Stimulated activated CD4-positive, alpha-beta T cell treated with anti-CD3 and anti-CD28 coated beads, Interleukin-4, amount 100 ng/mL, for 48 hours (primary cell): ENCODE data around the gene RPS21.
"Not testable (repeated sequence)": the region's sequence is repeated elsewhere in the genome, so short reads cannot be mapped to it uniquely, and the experiment has no call there.

Source experiments
- DNase-seq, 2 donors: peaks; one replicate each; pipeline ENCODE4 v3.0.0-alpha.2; 2020; ENCODE audit warnings: low read depth in 2 of 2

RPS21 gene

DNA sequence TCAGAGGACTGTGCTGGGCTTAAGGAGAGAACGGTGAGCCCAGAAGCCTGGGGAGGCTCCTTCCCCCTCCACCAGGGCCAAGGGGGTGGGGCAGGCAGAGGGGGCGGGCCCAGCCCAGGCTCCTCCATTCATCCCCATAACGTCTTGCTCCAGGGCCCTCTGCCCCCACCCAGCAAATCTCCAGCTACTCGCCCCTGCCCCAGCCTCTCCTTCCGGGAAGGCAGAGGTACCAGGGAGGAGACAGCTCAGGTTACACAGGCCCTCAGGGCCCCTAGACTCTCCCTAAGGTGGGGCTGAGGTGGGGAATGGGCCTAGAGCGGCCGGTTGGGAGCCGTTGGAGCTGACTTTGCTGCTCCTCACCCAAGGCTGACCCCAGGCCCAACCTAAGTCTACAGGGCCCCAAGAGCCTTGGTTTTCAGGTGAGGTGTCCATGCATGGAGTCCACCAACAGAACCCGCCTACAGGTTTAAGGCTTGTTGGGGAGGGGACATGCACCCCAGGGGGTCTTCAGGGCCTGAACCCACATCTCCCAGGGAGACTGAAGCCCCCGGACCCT lies 21.0 kb upstream of the RPS21 start:
- no peak for DNase-seq

DNA sequence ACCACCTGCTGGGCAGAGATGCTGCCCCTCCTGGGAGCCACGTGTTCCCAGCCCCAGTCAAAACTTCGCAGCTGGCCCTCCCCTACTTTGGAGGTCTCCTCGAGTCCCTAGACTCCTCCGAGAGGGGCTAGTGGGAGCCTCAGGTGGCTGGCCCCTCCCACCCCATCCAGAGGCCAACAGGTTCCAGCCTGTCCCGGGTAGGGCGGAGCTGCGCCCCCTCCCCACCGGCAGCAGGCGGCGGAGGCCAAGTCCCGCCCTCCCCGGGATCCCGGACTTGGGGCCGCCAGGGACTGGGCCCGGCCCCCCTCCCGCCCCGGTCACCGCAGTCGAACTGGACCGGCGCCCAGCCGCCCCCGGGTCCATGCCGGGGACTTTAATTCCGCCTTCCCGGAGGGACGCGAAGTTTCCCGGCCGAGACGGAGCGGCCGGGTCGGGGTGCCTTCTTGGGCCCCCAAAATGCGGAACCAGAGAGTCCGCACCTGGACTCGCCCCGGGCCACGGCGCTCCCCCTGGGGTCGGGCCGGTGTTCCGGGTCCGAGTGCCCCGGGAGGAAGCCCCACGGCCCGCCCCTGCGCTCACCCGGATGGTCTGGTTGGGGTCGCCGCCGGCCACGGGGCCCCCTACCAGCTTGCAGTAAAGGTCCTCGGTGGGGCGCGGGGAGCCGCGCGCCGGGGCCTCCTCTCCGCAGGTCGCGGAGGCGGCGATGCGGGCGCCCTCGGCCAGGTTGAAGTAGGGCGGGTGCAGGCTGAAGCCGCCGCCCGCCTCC lies 20.4 kb upstream of the RPS21 start:
- DNase-seq, result no peak

DNA sequence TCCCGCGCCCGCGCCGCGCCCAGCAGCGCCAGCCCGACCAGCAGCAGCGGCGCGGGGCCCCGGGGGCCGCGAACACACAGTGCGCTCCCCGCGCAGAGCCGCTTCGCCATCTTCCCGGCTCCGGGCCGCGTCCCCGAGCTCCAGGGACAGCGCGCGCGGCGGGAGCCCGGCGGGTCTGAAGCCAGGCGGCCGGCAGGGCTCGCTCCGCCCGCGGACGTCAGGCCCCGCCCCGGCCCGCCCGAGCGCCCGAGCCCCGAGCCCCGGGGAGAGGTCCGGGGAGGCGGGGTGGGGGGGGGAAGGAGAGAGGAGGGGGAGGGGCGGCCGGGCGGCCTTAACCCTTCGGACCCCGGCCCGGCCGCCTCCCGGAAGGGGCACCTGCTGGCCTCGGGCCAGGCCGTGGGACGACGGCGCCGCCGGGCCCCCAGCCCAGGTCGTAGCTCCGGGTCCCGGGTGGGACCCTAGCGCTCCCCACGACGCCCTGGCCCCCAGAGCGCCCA lies 19.7 kb upstream of the RPS21 start, which contains the start of gene LAMA5:
LAMA5 (minus strand) TSS at position 177 of the 497 bp plus-strand sequence; CDS start at position 110, 67 bp downstream.
- no peak for DNase-seq

DNA sequence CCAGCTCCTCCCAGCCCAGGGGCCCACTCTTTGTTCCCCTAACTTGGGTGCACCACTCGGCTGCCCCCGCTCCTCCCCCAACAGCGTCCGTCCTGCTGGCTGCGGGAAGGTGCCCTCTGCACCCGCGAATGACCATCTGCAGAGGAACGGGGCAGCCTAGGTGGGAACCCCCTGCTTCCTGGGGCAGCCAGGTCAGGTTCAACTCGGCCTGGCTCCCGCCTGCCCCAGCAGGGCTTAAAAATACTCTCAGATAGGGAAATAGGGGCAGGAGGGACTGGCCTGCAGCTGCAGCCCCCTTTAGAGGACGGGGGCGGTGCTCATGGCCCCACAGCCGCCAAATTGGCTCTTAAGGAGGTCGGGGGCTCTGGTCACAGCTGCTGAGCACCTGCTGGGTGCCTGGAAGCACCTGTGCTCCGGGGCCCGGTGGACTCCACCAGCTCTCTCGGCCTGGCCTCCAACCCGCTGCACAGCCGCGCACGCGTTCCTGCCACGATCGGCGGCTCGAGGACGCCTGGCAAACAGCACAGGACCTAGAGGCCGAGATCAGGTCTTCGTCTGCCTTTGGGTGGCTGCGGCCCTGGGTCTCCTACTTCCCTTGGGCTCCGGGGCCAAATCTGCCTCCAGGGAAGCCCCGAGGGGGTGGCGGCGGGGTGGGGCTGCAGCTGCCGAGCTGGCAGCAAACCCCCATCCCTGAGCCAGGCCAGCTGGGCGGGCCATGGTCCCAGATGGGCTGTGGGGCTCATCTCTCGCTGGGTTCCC lies 19.1 kb upstream of the RPS21 start:
- no peak for DNase-seq

DNA sequence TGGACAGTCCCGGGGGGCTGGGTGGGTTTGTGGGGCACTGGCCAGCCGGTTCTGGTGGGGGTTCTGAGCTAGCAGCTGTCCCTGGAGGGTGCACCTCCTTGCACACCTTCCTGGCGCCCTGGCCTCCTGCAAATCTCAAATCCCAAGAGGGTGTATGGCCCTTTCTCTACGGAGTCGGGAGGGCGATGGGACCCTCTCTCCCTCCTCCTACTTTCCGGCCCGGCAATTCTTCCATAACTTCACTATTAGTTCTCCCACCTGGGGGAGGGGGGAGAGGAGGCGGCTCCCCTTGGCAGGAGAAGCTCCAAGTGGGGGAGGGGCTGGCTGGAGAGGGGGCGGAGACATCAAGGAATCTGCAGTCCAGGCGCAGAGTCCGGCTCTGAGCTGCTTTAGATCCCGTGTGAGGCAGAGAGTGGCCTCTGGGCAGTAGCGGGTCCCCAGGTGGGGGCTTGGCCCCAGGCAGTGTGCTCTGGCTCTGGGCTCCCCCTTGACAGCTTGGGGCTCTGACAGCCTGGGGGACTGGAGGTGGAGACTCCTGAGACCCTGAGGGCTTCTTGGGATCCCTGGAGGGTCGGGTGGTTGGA lies 18.4 kb upstream of the RPS21 start:
- no peak for DNase-seq

DNA sequence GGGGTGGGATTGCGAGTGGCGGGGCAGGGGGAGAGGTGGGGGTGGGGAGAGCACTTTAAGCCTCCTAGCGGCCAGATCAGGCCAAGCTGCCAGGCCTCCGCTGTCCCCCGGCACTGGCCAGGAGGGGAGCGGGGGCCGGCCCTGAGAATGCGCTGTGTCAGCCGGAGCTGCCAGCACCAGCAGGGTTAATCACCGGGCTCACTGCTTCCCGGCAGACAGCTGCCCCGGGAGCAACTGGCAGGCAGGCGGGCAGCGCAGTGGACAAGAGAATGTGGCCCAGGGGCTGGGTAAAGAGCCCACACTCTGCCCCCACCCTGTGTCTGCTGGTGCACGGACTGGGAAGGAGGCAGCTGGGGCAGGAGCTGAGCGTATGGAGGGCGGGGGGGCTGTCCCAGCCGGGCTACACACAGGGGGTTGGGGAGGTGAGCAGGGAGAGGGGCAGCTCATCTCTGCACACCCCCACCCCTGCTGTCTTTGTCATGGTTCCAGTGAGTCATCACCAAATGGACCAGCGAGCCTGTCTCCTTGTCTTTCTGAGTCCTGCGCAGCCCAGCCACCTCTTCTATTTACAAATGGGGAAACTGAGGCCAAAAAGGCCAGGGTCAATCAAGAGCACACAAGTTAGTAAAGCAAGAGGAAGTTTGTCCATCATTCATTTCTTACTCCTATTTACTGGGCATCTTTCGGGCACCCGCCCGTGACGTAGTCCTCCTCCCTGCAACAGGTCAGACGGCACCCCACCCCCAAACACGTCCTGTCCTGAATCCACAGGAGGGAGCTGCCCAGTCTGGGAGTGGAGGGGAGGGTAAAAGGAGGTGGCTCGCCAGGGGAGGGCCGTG lies 17.7 kb upstream of the RPS21 start:
- no peak for DNase-seq

DNA sequence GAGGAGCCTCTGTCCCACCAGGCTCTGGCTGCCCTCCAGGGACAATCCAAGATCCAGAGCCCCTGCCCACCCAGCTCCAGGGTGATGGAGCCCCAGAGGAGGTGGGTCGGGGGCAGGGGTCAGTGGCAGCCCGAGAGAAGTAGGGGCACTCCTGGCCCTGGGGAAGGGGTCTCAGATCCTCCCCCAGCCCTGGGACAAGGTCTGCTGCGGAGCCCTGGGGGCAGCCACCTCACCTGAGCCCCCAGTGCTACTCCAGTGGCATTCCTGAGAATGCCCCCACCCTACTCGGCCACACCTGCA lies 17.1 kb upstream of the RPS21 start:
- DNase-seq, result no peak

DNA sequence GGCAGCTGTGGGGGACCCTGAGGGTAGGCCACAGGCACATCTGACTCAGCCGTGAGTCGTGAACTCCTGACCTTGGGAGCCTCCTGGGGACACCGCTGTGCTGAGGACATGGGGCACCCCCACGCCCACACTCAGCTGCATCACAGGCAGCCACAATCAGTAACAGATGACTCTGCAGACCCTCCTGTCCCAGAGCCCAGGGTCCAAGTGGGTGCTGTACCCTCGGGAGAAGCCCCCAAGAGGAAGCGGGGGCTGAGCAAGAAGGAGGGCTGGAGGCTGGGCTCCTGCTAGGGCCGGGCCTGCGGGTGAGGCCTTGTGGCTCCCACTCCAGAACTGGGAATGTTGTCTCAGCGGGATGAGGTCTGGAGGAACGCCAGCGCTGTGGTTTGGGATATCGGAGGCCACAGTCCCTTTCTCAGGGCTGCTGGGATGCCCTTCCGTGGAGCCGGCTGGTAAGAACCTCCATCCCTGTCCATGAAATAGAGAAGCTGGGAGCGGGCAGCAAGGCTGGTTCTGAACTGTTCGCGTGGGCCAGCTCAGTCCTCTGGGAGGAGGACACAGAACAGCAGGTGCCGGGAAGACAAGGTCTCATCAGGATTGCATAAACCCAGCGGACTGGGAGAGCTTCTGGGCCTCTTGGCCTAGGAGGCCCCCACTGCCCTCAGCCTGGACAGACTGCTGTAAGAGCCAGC lies 16.6 kb upstream of the RPS21 start:
- DNase-seq, result peak in 1 of 2 donors; percentile 48

DNA sequence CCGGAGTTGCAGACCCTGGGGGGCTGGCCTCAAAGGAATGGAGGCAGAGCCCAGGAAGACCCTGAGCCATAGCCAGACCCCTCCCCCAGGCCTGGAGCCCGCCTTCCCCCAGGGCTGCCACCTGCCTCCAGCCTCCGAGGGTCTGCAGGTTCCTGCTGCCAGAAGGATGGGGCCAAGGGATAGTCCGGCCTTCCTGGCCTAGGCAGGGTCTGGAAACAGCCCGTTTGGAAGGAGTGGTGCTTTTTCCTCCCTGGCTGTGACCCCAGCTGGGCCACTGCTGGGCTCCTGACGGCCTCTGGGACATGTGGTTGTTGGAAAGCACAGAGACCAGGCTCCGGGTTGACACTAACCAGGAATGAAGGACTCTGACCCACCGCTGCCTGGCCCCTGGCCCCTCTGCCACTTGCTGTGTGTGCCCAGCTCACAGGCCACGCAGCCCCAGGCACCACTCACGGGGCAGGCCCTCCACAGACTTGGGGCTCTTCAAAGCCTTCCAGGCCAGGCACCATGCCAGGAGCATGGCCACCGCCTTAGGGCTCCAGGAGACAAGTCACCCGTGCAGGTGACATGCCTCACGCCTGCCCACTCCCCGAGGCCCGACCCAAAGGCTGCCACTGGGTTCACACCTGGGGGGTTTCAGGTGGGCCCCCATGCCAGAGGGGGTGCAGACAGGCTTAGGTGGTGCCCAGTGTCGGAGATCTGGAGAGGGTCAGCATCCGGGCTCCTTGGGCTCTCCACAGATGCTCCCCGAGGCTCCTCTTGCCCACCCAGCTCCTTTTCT lies 15.9 kb upstream of the RPS21 start:
- DNase-seq, result no peak

DNA sequence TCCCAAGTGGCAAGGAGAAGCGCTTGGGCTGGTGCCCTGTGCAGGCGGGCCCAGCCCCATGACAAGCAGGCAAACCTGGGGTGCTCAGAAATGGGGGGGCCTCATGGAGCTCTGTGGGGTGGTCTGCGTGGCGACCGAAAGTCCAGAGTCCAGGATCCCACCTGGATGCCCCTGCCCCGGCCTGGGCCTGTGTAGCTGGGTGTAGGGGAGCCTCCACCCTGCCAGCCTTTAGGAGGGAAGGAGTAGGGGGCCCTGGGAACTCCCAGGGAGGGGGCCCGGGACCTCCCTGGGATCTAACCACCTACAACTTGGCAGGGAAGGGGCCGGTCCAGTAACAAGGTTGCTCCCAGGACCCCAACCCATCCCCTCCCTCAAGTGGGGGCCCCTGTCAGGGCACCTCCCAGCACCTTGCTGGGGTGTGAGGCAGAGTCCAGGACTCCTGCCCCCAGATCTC lies 15.3 kb upstream of the RPS21 start:
- no peak for DNase-seq

DNA sequence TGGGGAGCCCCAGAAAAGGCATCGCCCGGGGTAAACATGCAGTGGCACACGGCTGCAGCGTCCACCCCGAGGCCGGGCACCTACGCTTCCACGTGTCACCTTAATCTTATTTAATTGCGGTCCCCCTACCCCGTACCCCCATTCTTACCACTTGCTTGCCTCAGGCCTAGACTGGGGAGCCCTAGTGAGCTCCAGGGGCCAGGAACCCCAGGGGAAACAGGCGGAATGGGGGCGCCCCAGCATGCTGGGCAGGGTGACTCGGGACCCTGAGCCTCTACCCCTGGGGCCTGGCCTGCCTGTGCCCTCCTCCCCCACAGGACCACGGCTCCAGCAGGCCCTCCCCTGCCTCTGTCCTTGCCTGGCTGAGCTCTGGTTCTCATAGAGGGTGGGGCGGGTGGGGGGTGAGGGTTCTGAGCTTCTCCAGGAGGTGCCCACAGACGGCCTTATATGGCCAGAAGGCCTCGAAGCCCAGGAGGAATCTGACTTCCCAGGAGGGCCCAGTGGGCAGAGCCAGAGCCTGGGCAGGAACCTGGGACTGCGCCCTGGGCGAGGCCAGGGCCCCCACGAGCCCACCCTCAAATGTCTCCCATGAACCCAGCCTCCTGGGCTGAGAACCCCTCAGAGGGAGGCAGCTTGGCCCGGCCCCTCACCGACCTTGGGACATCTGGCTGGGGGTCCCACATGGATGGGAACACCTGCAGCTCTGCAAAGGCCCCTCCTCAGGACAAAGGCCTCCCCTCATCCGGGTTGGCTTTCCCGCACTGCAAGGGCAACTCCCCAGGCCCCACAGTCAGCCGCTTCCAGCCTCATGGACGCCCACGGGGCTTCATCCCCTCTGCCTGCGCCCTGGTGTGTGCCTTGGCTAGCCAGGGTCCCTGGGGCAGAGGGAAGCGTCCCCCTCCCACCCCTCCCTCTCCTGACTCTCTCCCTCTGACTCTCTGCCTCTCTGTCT lies 14.6 kb upstream of the RPS21 start:
- DNase-seq, result no peak

DNA sequence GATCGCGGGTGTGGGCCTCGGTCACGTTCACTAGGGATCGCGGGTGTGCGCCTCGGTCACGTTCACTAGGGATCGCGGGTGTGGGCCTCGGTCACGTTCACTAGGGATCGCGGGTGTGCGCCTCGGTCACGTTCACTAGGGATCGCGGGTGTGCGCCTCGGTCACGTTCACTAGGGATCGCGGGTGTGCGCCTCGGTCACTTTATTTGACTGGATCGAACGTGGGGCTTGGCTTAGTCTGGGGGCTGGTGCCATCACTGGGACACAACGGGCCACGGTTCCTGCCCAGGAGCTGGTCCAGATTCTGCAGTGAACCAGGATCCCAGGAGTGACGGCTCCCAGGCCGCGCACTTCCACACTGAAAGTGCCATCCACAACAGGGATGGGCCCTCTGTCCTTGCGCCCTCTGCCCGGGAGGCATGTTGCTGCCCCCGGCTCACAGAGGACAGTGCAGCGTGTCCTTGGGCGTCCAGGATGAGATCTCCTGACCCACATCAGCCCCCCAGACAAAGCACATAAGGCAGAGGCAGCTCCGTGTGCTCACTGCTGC lies 13.2 kb upstream of the RPS21 start:
- not testable (repeated sequence) for DNase-seq

DNA sequence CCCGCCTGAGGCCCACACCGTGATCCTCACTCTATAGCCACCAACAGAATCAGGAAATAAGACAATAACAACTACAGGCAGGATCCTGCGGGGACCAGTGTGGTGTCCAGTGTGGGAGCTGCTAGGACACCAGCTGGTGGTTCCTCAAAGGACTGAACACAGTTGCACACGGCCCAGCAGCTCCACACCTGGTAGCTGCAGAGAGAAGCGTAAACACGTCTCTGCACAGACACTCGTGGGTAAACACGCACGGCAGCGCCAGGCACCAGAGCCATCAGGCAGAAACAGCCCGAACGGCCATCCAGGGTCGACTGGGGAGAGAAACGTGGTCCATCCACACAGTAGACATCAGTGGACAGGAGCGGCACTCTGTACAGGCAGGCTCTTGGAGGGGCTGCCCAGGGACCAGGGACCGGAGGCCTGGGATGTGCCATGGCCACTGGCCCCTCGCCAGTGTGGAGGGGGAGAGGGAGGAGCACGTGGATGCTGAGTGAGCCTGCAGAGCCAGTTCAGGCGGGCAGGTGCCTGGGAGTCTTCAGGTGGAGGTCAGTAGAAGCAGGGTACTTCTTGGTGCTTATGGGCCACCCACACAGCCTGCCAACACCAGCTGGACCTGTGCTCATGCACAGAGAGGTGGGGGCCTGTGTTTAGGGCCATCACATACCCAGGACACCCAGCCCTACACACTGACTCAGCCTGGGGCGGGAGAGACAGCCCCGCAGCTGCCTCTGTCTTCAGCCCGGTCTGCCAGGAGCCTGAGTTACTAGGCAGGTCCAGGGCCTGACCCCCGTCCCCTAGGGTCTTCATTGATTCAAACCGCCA lies 12.4 kb upstream of the RPS21 start:
- DNase-seq, result no peak

DNA sequence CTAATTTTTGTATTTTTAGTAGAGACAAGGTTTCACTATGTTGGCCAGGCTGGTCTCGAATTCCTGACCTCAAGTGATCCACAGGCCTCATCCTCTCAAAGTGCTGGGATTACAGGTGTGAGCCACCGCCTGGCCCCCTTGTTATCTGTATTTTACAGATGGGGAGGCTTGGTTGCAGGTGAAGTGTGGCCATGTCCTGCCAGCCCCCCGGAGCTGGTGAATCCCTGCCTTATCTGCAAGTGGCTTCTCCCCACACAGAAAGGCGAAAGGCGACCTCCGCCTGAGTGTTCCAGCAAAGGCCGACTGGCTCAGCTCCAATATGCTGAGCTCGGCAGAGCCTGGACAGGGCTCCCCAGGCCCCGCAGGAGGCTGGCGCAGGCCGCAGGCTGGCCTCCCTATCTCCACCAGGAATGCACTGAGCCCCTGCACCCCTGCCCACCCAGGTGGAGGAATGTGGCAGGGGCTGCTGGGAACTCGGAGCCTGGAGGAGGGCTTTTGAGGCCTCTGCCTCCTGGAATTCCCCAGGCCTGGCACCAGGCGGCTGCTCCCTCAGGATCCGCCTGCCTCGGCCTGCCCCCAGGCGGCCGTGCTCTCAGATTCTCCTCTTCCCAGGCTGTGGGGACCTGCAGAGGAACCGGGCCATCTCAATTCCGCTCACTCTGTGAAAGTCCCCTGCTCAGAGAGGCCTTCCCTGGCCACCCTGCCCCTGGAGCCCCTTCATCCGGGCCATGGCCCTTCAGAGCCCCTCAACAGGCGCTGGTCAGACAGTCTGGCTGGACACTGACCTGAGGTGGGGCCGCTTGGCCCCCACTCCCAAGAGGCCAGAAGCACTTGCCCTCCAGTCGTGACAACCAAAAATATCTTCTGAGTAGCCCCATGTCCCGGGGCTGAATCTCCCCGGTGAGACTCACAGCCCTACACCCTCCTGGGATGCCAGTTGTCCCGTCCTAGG lies 10.5 kb upstream of the RPS21 start:
- DNase-seq, result no peak

DNA sequence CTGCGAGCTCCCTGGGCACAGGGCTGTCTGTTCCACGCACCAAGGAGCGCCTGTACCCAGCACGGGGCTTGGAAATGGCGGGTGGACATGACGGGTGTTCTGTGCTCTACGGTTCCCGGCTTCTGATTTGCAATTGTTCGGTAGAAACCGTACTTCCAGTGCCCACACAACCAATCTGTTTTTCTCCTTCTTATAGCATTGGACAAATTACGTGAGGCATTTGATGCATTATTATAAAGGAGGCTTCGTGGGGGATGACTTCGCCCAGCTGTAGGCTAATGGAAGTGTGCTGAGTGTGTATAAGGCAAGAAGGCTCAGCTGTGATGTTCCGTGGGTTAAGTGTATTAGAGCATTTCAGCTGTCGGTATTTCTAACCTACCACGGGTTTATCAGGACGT lies 9.8 kb upstream of the RPS21 start:
- no peak for DNase-seq

DNA sequence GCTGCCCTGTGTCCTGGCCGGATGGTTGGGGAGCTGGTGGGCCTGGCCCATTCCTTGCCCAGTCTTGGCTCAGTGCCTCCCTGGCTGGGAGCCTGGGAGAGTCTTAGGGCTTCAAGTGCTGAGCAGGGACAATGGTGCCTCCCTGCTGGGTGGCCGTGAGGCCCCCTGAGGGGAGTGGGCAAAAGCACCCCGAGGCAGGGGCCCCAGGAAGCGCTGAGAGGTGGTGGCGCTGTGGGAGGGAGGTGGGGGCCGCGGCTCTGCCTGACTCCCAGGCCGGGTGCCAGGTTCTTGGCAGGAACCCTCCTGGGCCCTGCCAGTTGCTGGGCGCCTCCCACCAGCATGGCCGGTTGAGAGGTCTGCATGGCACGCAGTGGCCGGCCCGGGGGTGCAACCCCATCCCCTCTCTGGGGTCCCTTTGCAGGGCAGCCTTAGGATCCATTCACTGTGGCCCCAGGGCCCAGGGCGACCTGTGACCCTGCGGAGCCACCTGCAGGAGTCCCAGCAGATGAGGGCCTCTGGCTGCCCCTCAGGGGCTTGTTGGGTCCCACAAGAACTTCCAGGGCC lies 9.2 kb upstream of the RPS21 start:
- no peak for DNase-seq
